ENCODE results near the gene TUB. TPM values are rescaled to one million over a fixed set of nuclear protein-coding genes. Genes with fewer than 3 reads are reported as not detected.

TUB gene
- polyA plus RNA-seq, 1 of the 3 experiments (the other 2 are of a cell fraction): 11.3 TPM

DNA sequence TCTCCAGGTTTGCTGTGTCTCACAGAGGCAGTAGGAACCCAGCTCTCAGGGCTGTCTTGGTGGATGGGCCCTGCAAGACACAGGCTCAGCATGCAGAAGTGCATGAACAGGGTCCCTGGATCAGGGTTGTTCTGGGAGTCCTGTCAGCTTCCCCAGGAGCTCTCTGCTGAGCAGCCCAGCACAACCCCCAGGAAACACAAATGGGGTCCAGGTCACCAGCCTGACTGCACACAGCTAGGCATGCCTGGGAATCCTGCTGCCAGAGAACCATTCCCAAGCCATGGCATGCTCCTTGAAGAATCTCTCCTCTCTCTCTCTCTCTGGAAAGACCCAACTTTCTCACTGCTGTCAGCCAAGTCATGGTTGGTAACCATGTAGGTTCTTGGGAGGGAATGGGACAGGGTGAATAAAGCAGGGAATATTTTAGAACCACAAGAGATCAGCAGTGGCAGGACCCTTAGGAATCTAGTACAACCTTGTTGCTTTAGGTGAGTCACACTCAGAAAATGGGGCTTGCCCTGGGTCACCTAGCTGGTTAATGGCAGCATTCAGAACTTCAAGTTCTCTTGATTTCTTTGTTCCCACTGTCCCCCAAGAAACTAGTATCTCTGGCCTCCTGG, 21.4 kb downstream of the TUB start:
- Histone ChIP-seq H2AFZ (ENCODE audit: low read depth) (no peak overlapping the region), H3K9ac (no peak overlapping the region), H3K4me2 (no peak overlapping the region), H3K79me2 (ENCODE audit: insufficient read depth) (no peaks in the 10 kb centered on the region), H3K9me3 (no peaks in the 10 kb centered on the region), H3K4me3 (ENCODE audit: low read depth in 2 of 2, low read length in 1 of 2) (no peak overlapping the region), H3K36me3 (replicated peaks in 1 of 2; ENCODE audit: control insufficient read depth in 1 of 2, insufficient read depth in 2 of 2, low read length in 1 of 2) (peaks cover 4 to 87% of the 10 kb centered on the region in 2 experiments), H4K20me1 (ENCODE audit: insufficient read depth) (no peaks in the 10 kb centered on the region), H3K27me3 (ENCODE audit: insufficient read depth) (no peaks in the 10 kb centered on the region), H3F3A (replicated peaks; ENCODE audit: insufficient read depth) (peaks cover 9% of the 10 kb centered on the region), H3K4me1 (ENCODE audit: control insufficient read depth in 1 of 2, insufficient read depth in 2 of 2, low read depth in 1 of 2, low read length in 1 of 2) (peaks cover 2 to 6% of the 10 kb centered on the region in 2 experiments; a peak in 3 of 4 replicates), H3K27ac (ENCODE audit: low read depth in 2 of 2, low read length in 1 of 2) (no peak overlapping the region), H3K9me2 (no peaks in the 10 kb centered on the region)
- POLR2A ChIA-PET: no interaction called here
- CTCF ChIA-PET: interaction anchor here (1.0 to 26.8 kb wide), 7 partner anchors 7 to 95 kb away, joined by 3 to 620 read pairs (median 13); no protein-coding TSS in a partner anchor
- no peak for DNase-seq
- TF ChIP-seq, protein P1, sequence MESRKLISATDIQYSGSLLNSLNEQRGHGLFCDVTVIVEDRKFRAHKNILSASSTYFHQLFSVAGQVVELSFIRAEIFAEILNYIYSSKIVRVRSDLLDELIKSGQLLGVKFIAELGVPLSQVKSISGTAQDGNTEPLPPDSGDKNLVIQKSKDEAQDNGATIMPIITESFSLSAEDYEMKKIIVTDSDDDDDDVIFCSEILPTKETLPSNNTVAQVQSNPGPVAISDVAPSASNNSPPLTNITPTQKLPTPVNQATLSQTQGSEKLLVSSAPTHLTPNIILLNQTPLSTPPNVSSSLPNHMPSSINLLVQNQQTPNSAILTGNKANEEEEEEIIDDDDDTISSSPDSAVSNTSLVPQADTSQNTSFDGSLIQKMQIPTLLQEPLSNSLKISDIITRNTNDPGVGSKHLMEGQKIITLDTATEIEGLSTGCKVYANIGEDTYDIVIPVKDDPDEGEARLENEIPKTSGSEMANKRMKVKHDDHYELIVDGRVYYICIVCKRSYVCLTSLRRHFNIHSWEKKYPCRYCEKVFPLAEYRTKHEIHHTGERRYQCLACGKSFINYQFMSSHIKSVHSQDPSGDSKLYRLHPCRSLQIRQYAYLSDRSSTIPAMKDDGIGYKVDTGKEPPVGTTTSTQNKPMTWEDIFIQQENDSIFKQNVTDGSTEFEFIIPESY (IDR thresholded peaks at IDR 0.05; ENCODE audit: borderline replicate concordance, low read depth): no peak
- TF ChIP-seq TCF12 (IDR thresholded peaks at IDR 0.05): no peak
- no peak for TF ChIP-seq JUND (IDR thresholded peaks at IDR 0.05)
- TF ChIP-seq MEF2A (IDR thresholded peaks at IDR 0.05; ENCODE audit: borderline replicate concordance, low read depth): no peak
- TF ChIP-seq GABPA (IDR thresholded peaks at IDR 0.05; ENCODE audit: low read depth): no peak
- TF ChIP-seq FOSL2 (IDR thresholded peaks at IDR 0.05; ENCODE audit: borderline replicate concordance, low read depth): no peak
- TF ChIP-seq YY1 (IDR thresholded peaks at IDR 0.05; ENCODE audit: low read depth): no peak
- TF ChIP-seq FOXJ3 (CRISPR knock-in tag; IDR thresholded peaks at IDR 0.05): no peak
- TF ChIP-seq, protein P2, sequence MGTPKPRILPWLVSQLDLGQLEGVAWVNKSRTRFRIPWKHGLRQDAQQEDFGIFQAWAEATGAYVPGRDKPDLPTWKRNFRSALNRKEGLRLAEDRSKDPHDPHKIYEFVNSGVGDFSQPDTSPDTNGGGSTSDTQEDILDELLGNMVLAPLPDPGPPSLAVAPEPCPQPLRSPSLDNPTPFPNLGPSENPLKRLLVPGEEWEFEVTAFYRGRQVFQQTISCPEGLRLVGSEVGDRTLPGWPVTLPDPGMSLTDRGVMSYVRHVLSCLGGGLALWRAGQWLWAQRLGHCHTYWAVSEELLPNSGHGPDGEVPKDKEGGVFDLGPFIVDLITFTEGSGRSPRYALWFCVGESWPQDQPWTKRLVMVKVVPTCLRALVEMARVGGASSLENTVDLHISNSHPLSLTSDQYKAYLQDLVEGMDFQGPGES (IDR thresholded peaks at IDR 0.05; ENCODE audit: low read depth, low read length): no peak
- no peak for TF ChIP-seq GATA2 (CRISPR knock-in tag; IDR thresholded peaks at IDR 0.05)
- no peak for TF ChIP-seq POLR2AphosphoS5 (IDR thresholded peaks at IDR 0.05; ENCODE audit: low read depth, low read length)

DNA sequence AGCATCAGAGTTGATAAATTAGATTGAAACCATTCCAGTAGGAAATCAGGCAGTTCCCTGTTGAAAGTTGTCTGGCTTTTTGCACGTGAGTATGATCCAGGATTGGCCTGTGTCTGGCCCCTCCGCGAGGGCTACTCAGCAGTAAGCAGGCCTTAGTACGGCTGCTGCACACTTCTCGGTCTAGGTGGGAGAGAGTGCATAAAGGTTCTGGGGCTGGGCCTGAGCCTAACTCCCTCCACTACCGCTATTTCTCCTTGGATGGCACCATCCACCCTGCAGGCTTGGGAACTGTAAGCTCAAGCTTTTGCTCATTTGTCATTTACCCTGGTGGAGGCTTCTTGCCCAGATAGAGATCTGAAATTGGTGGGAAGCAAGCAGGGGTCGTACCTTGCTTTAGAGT, 22.0 kb downstream of the TUB start:
- Histone ChIP-seq H3K4me3 (ENCODE audit: low read depth in 2 of 2, low read length in 1 of 2) (no peak overlapping the region), H3K27ac (ENCODE audit: low read depth in 2 of 2, low read length in 1 of 2) (no peak overlapping the region), H3K9me3 (no peaks in the 10 kb centered on the region), H3K4me2 (no peak overlapping the region), H3K27me3 (ENCODE audit: insufficient read depth) (no peaks in the 10 kb centered on the region), H3K4me1 (ENCODE audit: control insufficient read depth in 1 of 2, insufficient read depth in 2 of 2, low read depth in 1 of 2, low read length in 1 of 2) (peaks cover 2 to 6% of the 10 kb centered on the region in 2 experiments; a peak in 3 of 4 replicates), H3K9me2 (no peaks in the 10 kb centered on the region), H3K9ac (no peak overlapping the region), H3K36me3 (replicated peaks in 1 of 2; ENCODE audit: control insufficient read depth in 1 of 2, insufficient read depth in 2 of 2, low read length in 1 of 2) (peaks cover 4 to 87% of the 10 kb centered on the region in 2 experiments), H4K20me1 (ENCODE audit: insufficient read depth) (no peaks in the 10 kb centered on the region), H2AFZ (ENCODE audit: low read depth) (no peak overlapping the region), H3F3A (replicated peaks; ENCODE audit: insufficient read depth) (peaks cover 9% of the 10 kb centered on the region), H3K79me2 (ENCODE audit: insufficient read depth) (no peaks in the 10 kb centered on the region)
- CTCF ChIA-PET: interaction anchor here (1.1 to 23.6 kb wide), 6 partner anchors 8 to 95 kb away, joined by 3 to 574 read pairs (median 10); no protein-coding TSS in a partner anchor
- no peak for DNase-seq
- 95% methylated on average over 7 of the region's 7 CpGs for WGBS (ENCODE audit: low lambda C conversion rate)
- POLR2A ChIA-PET: no interaction called here
- TF ChIP-seq TAF1 (IDR thresholded peaks at IDR 0.05; ENCODE audit: borderline replicate concordance, low read depth, low read length) (no peak), FOXM1 (IDR thresholded peaks at IDR 0.05; ENCODE audit: low read depth) (no peak), JUND (IDR thresholded peaks at IDR 0.05) (no peak), TEAD4 (IDR thresholded peaks at IDR 0.05; ENCODE audit: borderline replicate concordance, insufficient read depth) (no peak), FOSL2 (IDR thresholded peaks at IDR 0.05; ENCODE audit: borderline replicate concordance, low read depth) (no peak), EZH2phosphoT487 (IDR thresholded peaks at IDR 0.05; ENCODE audit: borderline replicate concordance, low read depth) (no peak), MXI1 (IDR thresholded peaks at IDR 0.05; ENCODE audit: low read depth, low read length) (no peak)
- TF ChIP-seq, protein P3, sequence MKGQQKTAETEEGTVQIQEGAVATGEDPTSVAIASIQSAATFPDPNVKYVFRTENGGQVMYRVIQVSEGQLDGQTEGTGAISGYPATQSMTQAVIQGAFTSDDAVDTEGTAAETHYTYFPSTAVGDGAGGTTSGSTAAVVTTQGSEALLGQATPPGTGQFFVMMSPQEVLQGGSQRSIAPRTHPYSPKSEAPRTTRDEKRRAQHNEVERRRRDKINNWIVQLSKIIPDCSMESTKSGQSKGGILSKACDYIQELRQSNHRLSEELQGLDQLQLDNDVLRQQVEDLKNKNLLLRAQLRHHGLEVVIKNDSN (IDR thresholded peaks at IDR 0.05; ENCODE audit: borderline replicate concordance, low read depth): no peak
- TF ChIP-seq, protein P4, sequence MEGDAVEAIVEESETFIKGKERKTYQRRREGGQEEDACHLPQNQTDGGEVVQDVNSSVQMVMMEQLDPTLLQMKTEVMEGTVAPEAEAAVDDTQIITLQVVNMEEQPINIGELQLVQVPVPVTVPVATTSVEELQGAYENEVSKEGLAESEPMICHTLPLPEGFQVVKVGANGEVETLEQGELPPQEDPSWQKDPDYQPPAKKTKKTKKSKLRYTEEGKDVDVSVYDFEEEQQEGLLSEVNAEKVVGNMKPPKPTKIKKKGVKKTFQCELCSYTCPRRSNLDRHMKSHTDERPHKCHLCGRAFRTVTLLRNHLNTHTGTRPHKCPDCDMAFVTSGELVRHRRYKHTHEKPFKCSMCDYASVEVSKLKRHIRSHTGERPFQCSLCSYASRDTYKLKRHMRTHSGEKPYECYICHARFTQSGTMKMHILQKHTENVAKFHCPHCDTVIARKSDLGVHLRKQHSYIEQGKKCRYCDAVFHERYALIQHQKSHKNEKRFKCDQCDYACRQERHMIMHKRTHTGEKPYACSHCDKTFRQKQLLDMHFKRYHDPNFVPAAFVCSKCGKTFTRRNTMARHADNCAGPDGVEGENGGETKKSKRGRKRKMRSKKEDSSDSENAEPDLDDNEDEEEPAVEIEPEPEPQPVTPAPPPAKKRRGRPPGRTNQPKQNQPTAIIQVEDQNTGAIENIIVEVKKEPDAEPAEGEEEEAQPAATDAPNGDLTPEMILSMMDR (IDR thresholded peaks at IDR 0.05): no peak
- TF ChIP-seq, protein P2 (IDR thresholded peaks at IDR 0.05; ENCODE audit: low read depth, low read length): no peak
- TF ChIP-seq, protein P5, sequence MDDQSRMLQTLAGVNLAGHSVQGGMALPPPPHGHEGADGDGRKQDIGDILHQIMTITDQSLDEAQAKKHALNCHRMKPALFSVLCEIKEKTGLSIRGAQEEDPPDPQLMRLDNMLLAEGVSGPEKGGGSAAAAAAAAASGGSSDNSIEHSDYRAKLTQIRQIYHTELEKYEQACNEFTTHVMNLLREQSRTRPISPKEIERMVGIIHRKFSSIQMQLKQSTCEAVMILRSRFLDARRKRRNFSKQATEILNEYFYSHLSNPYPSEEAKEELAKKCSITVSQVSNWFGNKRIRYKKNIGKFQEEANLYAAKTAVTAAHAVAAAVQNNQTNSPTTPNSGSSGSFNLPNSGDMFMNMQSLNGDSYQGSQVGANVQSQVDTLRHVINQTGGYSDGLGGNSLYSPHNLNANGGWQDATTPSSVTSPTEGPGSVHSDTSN (IDR thresholded peaks at IDR 0.05): no peak

Measured in SK-N-SH (cell line).